ENCODE measurements around the gene MVB12A. TPM values are rescaled to one million over a fixed set of nuclear protein-coding genes. Genes with fewer than 3 reads are reported as not detected.

MVB12A gene
- total RNA-seq, 1 experiment from 2014 or later, result 54.7 TPM

GRCh38 chr19:17436874-17437267, 17.0 kb downstream of the MVB12A start:
- DNase-seq (ENCODE audit: extremely low read depth, low read depth), result no peak

GRCh38 chr19:17441241-17442021, 21.6 kb downstream of the MVB12A start:
- DNase-seq (ENCODE audit: extremely low read depth, low read depth), result no peak

DNA sequence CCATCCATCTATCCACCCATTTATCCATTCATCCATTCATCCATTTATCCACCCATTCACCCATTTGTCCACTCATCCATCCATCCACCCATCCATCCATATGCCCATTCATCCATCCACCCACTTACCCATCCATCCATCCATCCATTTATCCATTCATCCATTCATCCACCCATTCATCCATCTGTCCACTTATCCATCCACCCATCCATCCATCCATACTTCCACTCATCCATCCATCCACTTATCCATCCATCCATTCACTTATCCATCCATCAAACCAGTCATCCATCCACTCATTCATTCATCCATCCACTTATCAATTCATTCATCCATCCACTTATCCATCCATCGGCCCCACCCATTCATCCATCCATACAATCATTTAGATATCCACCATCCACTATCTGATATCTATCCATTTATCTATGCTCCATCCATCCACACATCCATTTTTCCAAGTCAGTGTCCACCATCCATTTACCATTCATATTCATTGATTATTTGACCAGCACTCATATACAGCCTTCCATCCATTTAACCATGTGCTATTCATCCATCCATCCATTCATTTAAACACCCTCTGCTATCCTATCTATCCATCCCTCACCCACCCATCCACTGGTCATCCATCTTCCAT, 25.8 kb downstream of the MVB12A start:
- DNase-seq (ENCODE audit: extremely low read depth, low read depth), result no peak

GRCh38 chr19:17447704-17448130, 27.9 kb downstream of the MVB12A start:
- no peak for DNase-seq (ENCODE audit: extremely low read depth, low read depth)

- no peak for DNase-seq (ENCODE audit: extremely low read depth, low read depth)
Measured at GRCh38 chr19:17448131-17448967, 28.5 kb downstream of the MVB12A start, which contains the start of gene TMEM221. TMEM221 (minus strand) TSS chr19:17448668; CDS start chr19:17448462, 206 bp downstream.

DNA sequence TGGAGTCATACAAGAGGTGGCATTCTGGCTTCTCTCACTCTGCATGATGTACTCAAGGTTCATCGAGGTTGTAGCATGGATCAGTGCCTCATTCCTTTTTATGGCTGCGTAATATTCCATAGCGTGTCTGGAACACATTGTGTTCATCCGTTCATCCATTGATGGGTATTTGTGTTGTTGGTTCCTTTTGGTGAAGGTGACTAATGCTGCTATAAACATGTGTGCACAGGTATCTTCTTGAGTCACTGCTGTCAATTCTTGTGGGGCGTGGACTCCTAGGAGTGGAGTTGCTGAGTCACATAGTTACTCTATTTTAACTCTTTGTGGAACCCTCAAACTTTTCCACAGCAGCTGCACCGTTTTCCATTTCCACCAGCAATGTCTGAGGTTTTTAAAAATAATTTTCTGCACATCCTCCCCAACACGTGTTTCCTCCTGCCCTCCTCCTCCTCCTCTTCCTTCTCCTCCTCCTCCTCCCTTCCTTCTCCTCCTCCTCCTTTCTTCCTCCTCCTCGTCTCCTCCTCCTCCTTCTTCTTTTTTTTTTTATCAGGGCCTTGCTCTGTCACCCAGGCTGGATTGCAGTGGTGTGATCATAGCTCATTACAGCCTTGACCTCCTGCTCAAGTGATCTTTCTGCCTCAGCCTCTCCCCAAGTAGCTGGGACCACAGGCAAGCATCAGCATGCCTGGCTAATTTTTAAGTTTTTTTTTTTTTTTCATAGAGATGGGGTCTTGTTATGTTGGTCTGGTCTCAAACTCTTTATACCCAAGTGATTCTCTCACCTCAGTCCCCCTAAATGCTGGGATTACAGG, 30.6 kb downstream of the MVB12A start:
- DNase-seq (ENCODE audit: extremely low read depth, low read depth), result no peak

DNA sequence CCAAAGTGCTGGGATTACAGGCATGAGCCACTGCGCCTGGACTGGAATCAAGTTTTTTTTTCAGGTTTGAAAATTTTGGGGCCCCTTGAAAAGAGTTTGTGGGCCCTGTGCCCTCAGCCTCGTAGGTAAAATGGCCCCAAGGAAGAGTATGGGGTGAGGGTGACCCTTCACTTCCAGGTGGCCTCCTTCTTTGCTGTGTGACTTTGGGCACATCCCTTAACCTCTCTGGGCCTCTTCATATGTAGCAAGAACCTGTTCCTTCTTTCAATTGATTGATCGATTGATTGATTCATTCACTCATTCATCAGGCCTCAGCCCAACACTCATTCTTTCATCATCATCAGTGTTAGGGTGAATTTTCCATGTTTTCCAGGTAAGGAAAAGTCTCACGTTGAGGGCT, 32.0 kb downstream of the MVB12A start:
- no peak for DNase-seq (ENCODE audit: extremely low read depth, low read depth)

- no peak for DNase-seq (ENCODE audit: extremely low read depth, low read depth)
Measured at GRCh38 chr19:17454576-17455071, 34.8 kb downstream of the MVB12A start.

- DNase-seq (ENCODE audit: extremely low read depth, low read depth), result no peak
Measured at GRCh38 chr19:17455308-17456123, 35.7 kb downstream of the MVB12A start.

DNA sequence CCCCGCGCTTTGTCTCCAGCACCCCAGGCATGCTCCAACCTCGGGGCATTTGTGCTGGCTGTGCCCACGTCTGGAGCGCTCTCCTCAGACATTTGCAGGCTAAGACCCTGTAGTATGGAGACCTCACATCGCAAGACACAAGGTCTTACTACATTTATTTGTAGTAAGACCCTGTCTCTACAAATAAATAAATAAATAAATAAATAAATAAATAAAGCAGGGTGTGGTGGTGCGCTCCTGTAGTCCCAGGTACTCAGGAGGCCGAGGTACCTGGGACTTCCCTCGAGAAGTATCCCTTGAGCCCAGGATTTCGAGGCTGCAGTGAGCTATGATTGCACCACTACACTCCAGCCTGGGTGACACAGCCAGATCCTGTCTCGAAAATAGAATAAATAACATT, 36.3 kb downstream of the MVB12A start:
- no peak for DNase-seq (ENCODE audit: extremely low read depth, low read depth)

GRCh38 chr19:17457616-17458015, 37.8 kb downstream of the MVB12A start:
- DNase-seq (ENCODE audit: extremely low read depth, low read depth), result no peak

- DNase-seq (ENCODE audit: extremely low read depth, low read depth), result no peak
Measured at GRCh38 chr19:17458970-17459369, 39.1 kb downstream of the MVB12A start.

DNA sequence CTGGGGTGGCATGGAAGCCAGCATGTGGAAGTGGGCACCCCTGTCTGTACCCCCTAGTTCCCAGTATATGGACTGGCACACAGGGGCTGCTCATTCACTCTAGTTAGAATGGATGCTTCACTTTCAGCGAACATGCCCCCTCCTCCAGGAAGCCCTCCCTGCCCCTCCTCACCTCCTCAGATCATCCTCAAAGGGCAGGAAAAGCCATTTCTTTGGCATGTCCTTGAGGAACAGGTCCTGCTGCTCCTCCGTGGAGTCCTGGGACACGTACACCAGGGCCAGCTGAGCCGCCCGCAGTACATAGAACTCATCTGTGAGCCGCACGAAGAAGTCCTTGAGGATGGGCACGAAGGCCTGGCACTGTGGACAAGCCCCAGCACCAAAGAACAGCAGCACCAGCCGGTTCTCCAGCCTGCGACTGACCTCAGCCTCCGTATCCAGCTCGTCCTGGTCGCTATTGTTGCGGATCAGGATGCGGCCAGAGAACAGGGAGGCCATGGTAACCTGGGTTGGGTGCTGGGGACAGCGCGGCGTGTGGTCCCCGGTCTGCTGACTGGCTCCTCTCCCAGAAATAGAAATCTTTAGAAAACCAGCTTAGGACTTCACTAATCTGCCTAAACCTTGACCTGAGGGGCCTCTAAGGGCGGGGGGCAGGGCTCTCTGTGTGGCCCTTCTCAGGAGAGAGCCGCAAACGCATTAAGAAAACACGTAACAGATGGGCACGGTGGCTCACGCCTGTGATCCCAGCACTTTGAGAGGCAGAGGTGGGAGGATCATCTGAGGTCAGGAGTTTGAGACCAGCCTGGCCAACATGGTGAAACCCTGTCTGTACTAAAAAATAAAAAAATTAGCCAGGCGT, 40.8 kb downstream of the MVB12A start, which contains the start of gene NXNL1:
Gene NXNL1 (minus strand): TSS at position 555 of the 859 bp plus-strand sequence. CDS start 57 bp downstream, at position 498.
- no peak for DNase-seq (ENCODE audit: extremely low read depth, low read depth)

GRCh38 chr19:17466487-17466850, 46.6 kb downstream of the MVB12A start:
- DNase-seq (ENCODE audit: extremely low read depth, low read depth), result no peak

GRCh38 chr19:17467471-17468301, 47.8 kb downstream of the MVB12A start:
- no peak for DNase-seq (ENCODE audit: extremely low read depth, low read depth)

GRCh38 chr19:17468302-17469091, 48.6 kb downstream of the MVB12A start:
- DNase-seq (ENCODE audit: extremely low read depth, low read depth), result no peak

- DNase-seq (ENCODE audit: extremely low read depth, low read depth), result no peak
Measured at GRCh38 chr19:17469092-17469480, 49.2 kb downstream of the MVB12A start.

All from NCI-H460 (cell line).